ENCODE data around the gene GPR158.

Gene GPR158

DNA sequence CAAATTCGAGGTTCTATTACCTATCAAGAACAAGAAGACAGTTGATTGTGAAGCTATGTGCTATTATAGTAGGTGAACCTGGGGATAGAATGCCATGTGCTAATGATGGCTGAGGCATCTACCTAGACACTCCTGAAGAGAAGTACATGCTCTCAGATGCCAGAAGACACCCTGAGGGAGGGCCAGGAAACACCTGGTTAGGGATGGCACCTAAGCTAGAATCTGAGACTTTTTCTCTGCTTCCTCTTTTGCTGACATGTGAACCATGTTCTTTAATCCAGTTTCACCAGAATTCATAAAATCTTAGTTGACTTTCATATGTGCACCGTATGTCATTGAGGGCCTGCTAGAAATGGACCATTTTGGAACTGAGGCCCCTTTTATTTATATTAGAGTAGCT lies 242.8 kb downstream of the GPR158 start:
- DNase-seq: no peak

DNA sequence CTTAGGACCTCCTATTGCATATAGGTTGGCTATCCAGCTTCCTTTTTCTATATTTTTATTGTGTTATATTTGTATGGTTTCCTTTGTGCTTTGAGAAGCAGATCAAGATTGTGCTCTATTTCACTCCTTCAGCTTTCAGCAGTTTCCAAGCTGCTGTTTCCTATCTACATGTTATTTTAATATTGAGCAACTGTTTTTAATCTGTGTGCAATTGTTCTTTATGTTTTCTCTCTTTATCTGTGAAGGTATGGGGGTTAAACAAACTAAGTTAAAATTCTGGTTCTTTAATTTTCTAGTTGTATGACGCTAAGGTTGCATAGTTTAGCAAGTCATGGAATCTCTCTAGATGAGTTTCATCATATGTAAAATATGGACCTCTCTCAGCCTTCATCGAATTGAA lies 251.0 kb downstream of the GPR158 start:
- DNase-seq: no peak

- no peak for DNase-seq
Observed at GRCh38 chr10:25436431-25436830, 261.6 kb downstream of the GPR158 start.

DNA sequence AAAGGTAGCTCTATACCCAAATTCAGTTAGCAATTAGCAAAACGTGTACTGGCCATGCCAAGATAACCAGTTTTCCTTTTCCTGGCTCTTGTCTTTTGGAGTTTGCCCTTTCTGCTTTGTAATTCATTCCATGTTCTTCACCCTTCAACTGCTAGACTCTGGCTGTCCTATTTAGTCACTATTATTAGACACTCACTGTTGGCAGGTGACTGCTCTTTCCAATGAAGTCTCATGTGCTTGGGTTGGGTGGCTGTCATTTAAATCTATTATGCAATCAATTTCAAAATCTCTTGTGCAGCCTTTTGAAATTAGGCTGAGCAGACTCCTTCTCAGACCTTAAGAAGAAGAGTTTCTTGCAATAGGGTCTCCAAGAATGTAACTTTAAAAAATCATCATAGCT lies 266.5 kb downstream of the GPR158 start:
- DNase-seq: no peak

GRCh38 chr10:25444266-25444665 lies 269.5 kb downstream of the GPR158 start:
- DNase-seq: no peak

DNA sequence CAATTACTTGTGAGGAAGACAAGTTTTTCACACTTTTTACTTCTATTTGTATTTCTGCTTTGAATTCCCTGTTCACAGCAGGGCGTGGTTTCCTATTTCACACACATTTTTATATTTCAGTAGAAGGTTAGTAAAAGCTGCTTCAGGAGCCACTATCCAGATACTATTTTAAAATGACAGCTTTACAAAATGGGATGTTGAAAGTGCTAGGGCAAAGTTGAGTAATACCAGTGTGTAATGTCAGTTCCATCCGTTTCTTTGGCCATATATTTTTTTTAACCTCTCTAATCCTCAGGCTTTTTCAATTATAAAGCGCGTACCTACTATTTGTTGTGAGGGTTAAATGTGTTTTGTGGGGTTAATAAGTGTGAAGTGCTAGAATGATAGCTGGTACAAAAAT lies 276.6 kb downstream of the GPR158 start:
- no peak for DNase-seq

GRCh38 chr10:25453619-25454018 lies 278.8 kb downstream of the GPR158 start:
- no peak for DNase-seq

DNA sequence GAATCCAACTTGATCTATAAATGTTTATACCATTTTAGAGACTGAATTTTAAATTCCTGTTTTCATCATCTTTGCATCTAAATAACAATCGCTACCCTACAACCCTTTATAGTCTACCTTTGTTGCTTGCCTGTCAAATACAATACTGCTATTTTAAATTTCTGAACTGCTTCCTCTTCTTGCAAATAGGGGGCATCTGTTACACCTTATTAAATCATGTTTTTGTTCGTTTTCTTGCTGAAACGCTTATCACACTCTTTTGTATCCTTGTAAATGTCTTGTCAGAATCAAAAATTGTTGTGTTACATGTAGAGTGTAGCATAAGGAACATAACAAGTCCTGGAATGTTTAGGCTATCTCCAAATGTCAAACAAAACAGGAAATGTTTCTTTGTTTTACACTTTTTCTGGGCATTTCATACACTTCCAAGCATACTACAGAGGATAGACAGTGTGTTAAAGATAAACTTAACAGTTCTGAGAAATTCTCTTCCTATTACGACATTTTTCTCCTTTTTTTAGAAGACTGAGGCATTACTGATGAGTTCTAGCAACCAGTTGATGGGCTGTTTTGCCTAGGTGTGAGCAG lies 281.3 kb downstream of the GPR158 start:
- DNase-seq: no peak

- DNase-seq: no peak
Observed at GRCh38 chr10:25457552-25457951, 282.8 kb downstream of the GPR158 start.

GRCh38 chr10:25465582-25466372 lies 291.0 kb downstream of the GPR158 start:
- DNase-seq: no peak

DNA sequence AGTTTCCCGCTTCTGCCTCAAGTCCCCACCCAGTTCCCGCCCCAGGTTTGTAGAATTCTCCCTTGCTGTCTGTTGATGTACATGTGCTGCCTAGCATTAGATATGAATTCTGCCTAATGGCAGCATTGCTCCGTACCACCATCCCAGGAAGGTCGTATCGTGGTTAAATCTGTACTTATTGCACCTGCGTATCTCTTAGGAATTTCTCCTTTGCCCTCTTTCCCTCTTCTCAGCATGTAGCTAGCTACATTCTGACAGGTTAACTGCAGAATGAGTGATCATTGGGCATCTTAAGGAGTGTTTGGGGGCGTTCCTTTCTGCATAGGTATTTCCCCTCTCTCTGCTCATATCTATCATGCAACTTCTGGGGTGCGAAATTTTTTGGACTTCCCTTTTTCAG lies 293.1 kb downstream of the GPR158 start:
- no peak for DNase-seq

DNA sequence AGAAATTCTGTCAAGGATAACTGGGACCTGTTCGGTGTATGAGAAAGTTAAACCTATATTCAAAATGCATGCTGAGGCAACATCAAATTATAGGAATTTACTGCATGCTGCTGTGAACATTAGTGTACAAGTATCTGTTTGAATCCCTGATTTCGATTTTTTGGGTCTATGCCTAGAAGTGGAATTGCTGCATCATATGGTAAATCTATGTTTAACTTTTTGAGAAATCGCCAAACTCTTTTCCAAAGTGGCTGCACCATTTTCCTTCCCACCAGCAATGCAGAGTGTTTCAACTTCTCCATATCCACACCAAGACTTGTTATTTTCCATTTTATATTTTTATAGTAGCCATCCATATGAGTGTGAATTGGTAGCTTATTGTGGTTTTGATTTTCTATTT lies 306.7 kb downstream of the GPR158 start:
- no peak for DNase-seq

GRCh38 chr10:25483999-25484398 lies 309.2 kb downstream of the GPR158 start:
- no peak for DNase-seq

GRCh38 chr10:25487266-25487665 lies 312.5 kb downstream of the GPR158 start:
- DNase-seq: no peak

DNA sequence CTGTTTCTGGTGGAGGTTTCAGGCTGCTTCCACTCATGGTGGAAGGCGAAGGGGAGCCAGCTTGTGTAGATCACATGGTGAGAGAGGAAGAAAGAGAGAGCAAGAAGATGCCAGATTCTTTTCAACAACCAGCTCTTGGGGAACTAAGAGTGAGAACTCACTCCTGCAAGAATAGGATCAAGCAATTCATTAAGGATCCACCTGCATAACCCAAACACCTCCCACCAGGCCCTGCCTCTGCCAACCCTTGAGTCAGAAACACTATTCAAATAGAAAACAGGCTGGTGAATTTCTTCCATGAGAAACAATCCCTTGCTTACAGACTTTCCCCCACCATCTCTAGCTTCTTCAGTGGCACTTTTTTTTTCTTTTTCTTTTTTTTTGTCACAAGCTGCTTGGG lies 317.2 kb downstream of the GPR158 start:
- DNase-seq: no peak

DNA sequence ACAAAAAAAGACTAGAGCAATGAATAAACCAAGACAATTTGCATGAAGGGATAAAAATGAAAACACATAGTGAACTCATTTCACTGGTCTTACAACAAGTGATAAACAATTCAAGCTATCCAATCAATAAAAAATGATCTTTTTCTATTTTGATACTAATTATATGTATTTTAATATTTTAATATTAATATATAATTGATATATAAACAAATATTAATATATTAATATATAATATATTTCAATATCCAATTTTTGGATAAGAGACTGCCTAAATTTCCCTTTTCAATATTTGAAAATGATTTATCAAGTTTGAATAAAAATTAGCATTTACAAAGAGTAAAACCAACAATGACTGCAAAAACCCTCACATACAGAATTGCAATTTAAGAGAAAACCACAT lies 317.9 kb downstream of the GPR158 start:
- no peak for DNase-seq

GRCh38 chr10:25493122-25493893 lies 318.5 kb downstream of the GPR158 start:
- no peak for DNase-seq

DNA sequence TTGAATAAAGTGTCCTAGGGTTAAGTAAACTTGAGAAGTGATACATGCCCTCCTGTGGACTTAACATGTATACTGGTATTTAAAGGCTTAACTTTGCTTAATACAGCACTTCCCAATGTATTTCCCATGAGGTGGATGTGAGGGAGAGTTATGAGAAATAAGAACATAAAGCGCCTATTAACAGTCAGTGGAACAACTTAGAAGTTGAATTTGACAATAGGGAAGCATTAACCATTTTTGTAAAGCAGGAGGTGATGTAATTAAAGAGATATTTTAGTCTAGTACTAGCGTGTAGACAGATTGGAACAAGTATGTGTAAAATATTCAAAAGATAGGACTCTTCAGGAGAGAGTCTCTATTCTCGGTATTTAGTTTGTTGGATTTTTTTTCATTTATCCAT lies 322.4 kb downstream of the GPR158 start:
- DNase-seq: no peak

DNA sequence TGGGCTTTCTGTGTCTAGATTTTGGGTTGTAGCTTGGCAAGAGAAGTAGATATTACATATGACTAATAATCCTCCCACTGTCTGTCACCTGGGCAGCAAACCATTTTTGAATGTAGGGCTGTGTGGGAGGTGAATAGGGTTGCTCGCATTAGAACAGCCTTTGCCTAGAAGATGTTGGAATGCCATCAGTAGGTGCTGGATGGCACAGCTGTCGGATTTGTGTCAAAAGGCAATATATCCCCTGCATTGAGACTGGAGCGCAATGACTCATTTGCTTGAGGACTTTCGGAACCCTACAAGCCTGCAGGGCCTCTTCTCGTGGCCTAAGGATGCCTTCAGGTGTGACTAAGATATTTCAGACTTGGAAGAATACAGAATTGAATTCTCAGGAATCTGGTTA lies 323.8 kb downstream of the GPR158 start:
- no peak for DNase-seq

- no peak for DNase-seq
Observed at GRCh38 chr10:25501912-25502311, 327.1 kb downstream of the GPR158 start.

- no peak for DNase-seq
Observed at GRCh38 chr10:25502453-25502852, 327.7 kb downstream of the GPR158 start.

GRCh38 chr10:25504306-25504705 lies 329.5 kb downstream of the GPR158 start:
- DNase-seq: no peak

DNA sequence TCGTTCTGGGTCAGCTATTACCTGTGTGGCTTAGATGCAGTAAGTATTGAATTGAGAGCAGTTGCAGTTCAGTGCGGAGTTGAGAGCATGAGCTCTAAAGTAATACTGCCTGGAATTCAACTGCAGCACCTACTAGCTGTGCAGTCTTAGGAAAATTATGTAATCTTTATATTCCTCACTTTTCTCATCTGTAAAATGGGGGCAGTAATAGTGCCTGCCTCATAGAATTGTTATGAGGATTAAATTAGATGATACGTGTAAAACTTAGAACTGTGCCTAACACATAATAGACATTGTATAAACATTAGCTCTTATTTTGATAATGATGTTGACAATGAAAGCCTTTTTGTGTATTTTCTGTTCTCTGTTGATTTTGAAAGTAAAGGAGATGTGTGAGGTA lies 330.0 kb downstream of the GPR158 start:
- no peak for DNase-seq

GRCh38 chr10:25505466-25505865 lies 330.7 kb downstream of the GPR158 start:
- no peak for DNase-seq
